Neural cell (in vitro differentiated cells): ENCODE data around the gene SELENOV.

Experiments
- EP300 ChIP-seq: fragments of 450-650 bp; conservative IDR thresholded peaks from 2 replicates; pipeline ENCODE4 v1.6.1; 2014; ENCODE audit warnings: antibody characterized with exemption, mild to moderate bottlenecking, moderate library complexity; ENCODE audit not compliant: poor library complexity, severe bottlenecking
- EZH2 ChIP-seq: fragments of 200-600, 300-800 bp; shearing (Covaris generic), sonication (generic); IDR thresholded peaks from 2 replicates; pipeline ENCODE4 v1.6.1; 2014; ENCODE audit warnings: antibody characterized with exemption, low read length, borderline replicate concordance, mild to moderate bottlenecking; ENCODE audit not compliant: insufficient read depth, poor library complexity, severe bottlenecking
- MXI1 ChIP-seq: fragments of 450-650 bp; conservative IDR thresholded peaks from 2 replicates; pipeline ENCODE4 v1.6.1; 2014; ENCODE audit warnings: antibody characterized with exemption, mild to moderate bottlenecking; ENCODE audit not compliant: poor library complexity, severe bottlenecking
- POLR2AphosphoS5 ChIP-seq: IDR thresholded peaks from 2 replicates; pipeline ENCODE4 v1.6.1; 2012
- RAD21 ChIP-seq: fragments of 450-650 bp; conservative IDR thresholded peaks from 2 replicates; pipeline ENCODE4 v1.6.1; 2014; ENCODE audit warnings: antibody characterized with exemption, mild to moderate bottlenecking, moderate library complexity
- SMC3 ChIP-seq: fragments of 450-650 bp; conservative IDR thresholded peaks from 2 replicates; pipeline ENCODE4 v1.6.1; 2014; ENCODE audit warnings: antibody characterized with exemption, mild to moderate bottlenecking, moderate library complexity; ENCODE audit not compliant: poor library complexity
- TAF1 ChIP-seq: IDR thresholded peaks from 2 replicates; pipeline ENCODE4 v1.6.1; 2012; ENCODE audit warnings: low read depth
- TF ChIP-seq, protein P1 (sequence below): fragments of 450-650 bp; IDR thresholded peaks from 2 replicates; pipeline ENCODE4 v1.5.1; 2014; ENCODE audit warnings: antibody characterized with exemption, mild to moderate bottlenecking, moderate library complexity; ENCODE audit not compliant: poor library complexity, severe bottlenecking
- TF ChIP-seq, protein P2 (sequence below): IDR thresholded peaks from 2 replicates; pipeline ENCODE4 v1.6.1; 2012; ENCODE audit warnings: borderline replicate concordance

DNA sequence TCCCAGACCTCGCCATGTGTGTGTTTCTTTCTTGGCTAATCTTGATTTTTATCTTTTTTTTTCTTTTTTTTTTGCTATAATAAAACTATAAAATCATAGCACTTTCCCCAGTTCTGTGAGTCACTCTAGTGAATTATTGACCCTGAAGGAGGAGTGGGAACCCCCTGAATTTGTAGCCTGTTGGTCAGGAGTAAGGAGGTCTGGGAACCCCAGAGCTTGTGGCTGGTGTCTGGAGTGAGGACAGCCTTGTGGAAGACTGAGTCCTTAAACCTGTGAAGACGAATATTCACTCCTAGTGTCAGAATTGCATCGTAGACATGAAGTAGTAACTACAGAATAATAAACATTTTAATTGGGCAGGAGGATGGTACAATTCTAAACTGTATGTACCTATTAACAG lies 10.3 kb downstream of the SELENOV start:
- TF ChIP-seq SMC3 (no peak), RAD21 (no peak), EP300 (no peak), POLR2AphosphoS5 (no peak), EZH2 (no peak), TAF1 (no peak), MXI1 (no peak)
- TF ChIP-seq, protein P1, sequence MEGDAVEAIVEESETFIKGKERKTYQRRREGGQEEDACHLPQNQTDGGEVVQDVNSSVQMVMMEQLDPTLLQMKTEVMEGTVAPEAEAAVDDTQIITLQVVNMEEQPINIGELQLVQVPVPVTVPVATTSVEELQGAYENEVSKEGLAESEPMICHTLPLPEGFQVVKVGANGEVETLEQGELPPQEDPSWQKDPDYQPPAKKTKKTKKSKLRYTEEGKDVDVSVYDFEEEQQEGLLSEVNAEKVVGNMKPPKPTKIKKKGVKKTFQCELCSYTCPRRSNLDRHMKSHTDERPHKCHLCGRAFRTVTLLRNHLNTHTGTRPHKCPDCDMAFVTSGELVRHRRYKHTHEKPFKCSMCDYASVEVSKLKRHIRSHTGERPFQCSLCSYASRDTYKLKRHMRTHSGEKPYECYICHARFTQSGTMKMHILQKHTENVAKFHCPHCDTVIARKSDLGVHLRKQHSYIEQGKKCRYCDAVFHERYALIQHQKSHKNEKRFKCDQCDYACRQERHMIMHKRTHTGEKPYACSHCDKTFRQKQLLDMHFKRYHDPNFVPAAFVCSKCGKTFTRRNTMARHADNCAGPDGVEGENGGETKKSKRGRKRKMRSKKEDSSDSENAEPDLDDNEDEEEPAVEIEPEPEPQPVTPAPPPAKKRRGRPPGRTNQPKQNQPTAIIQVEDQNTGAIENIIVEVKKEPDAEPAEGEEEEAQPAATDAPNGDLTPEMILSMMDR = no peak
- TF ChIP-seq, protein P2, sequence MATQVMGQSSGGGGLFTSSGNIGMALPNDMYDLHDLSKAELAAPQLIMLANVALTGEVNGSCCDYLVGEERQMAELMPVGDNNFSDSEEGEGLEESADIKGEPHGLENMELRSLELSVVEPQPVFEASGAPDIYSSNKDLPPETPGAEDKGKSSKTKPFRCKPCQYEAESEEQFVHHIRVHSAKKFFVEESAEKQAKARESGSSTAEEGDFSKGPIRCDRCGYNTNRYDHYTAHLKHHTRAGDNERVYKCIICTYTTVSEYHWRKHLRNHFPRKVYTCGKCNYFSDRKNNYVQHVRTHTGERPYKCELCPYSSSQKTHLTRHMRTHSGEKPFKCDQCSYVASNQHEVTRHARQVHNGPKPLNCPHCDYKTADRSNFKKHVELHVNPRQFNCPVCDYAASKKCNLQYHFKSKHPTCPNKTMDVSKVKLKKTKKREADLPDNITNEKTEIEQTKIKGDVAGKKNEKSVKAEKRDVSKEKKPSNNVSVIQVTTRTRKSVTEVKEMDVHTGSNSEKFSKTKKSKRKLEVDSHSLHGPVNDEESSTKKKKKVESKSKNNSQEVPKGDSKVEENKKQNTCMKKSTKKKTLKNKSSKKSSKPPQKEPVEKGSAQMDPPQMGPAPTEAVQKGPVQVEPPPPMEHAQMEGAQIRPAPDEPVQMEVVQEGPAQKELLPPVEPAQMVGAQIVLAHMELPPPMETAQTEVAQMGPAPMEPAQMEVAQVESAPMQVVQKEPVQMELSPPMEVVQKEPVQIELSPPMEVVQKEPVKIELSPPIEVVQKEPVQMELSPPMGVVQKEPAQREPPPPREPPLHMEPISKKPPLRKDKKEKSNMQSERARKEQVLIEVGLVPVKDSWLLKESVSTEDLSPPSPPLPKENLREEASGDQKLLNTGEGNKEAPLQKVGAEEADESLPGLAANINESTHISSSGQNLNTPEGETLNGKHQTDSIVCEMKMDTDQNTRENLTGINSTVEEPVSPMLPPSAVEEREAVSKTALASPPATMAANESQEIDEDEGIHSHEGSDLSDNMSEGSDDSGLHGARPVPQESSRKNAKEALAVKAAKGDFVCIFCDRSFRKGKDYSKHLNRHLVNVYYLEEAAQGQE = no peak
